NCI-H1092 (cell line): ENCODE measurements around the gene MRPL54.

ENCODE experiments used
- DNase-seq: peaks from one replicate; lab custom pipeline; 2025; lab: John Stamatoyannopoulos, UW

MRPL54 gene

GRCh38 chr19:3785451-3785937 lies 23.0 kb downstream of the MRPL54 start:
- no peak for DNase-seq

GRCh38 chr19:3785938-3786824 lies 23.7 kb downstream of the MRPL54 start, which contains the start of gene MATK:
Gene MATK, minus strand, starts transcription at chr19:3786381. Its CDS starts 1,246 bp downstream, at chr19:3785135.
- no peak for DNase-seq

- no peak for DNase-seq
Measured at GRCh38 chr19:3788996-3789778, 26.7 kb downstream of the MRPL54 start.

GRCh38 chr19:3790209-3790734 lies 27.8 kb downstream of the MRPL54 start:
- DNase-seq, result no peak

- DNase-seq, result no peak
Measured at GRCh38 chr19:3790941-3791340, 28.5 kb downstream of the MRPL54 start.

GRCh38 chr19:3792114-3792513 lies 29.6 kb downstream of the MRPL54 start:
- DNase-seq, result no peak

- no peak for DNase-seq
Measured at GRCh38 chr19:3793799-3794198, 31.3 kb downstream of the MRPL54 start.

- no peak for DNase-seq
Measured at GRCh38 chr19:3796358-3796757, 33.9 kb downstream of the MRPL54 start.

- DNase-seq, result no peak
Measured at GRCh38 chr19:3798137-3798536, 35.7 kb downstream of the MRPL54 start.

GRCh38 chr19:3800996-3801395 lies 38.5 kb downstream of the MRPL54 start:
- DNase-seq, result no peak

- DNase-seq, result peak; percentile 35
Measured at GRCh38 chr19:3801412-3802096, 39.1 kb downstream of the MRPL54 start.

GRCh38 chr19:3803114-3803888 lies 40.8 kb downstream of the MRPL54 start:
- no peak for DNase-seq

GRCh38 chr19:3803986-3804385 lies 41.5 kb downstream of the MRPL54 start:
- DNase-seq, result no peak

GRCh38 chr19:3804429-3804828 lies 41.9 kb downstream of the MRPL54 start:
- no peak for DNase-seq

GRCh38 chr19:3805859-3806258 lies 43.4 kb downstream of the MRPL54 start:
- DNase-seq, result no peak

- no peak for DNase-seq
Measured at GRCh38 chr19:3807131-3807480, 44.6 kb downstream of the MRPL54 start.

- no peak for DNase-seq
Measured at GRCh38 chr19:3807574-3808354, 45.3 kb downstream of the MRPL54 start.

- no peak for DNase-seq
Measured at GRCh38 chr19:3808420-3809143, 46.1 kb downstream of the MRPL54 start.

- no peak for DNase-seq
Measured at GRCh38 chr19:3809881-3810707, 47.6 kb downstream of the MRPL54 start.
